ENCODE results near the gene JTB. TPM values are rescaled to one million over a fixed set of nuclear protein-coding genes. Genes with fewer than 3 reads are reported as not detected.

Gene JTB
- total RNA-seq, 2 donors from 2014 or later: 168 to 248 TPM

DNA sequence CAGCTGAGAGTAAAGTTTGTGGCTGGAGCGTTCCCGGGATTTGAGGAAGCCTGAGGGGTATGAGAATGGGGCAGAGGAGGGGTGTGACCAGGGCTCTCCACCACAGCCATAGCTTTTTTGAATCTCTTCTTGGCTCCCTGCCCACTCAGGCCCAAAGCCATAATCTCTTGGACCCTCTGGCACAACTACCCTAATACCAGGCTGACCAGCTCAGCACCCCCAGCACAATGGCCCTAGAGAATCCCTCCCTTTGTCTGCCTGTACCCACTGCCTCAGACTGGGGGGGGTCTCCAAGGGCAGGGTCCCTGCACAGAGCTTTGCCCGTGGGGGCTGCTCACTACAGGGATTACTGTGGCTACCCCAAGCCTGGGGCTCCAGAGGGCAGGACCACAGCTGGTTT is 38.5 kb downstream of the JTB start:
- Histone ChIP-seq H3K9me3 (no peaks in the 10 kb centered on the region), H3K4me3 (no peak overlapping the region), H3K36me3 (peaks cover 74% of the 10 kb centered on the region), H3K27me3 (no peaks in the 10 kb centered on the region), H3K27ac (no peak overlapping the region), H3K4me1 (peaks cover 0 to 10% of the 10 kb centered on the region in 2 donors)
- TF ChIP-seq, protein P1, sequence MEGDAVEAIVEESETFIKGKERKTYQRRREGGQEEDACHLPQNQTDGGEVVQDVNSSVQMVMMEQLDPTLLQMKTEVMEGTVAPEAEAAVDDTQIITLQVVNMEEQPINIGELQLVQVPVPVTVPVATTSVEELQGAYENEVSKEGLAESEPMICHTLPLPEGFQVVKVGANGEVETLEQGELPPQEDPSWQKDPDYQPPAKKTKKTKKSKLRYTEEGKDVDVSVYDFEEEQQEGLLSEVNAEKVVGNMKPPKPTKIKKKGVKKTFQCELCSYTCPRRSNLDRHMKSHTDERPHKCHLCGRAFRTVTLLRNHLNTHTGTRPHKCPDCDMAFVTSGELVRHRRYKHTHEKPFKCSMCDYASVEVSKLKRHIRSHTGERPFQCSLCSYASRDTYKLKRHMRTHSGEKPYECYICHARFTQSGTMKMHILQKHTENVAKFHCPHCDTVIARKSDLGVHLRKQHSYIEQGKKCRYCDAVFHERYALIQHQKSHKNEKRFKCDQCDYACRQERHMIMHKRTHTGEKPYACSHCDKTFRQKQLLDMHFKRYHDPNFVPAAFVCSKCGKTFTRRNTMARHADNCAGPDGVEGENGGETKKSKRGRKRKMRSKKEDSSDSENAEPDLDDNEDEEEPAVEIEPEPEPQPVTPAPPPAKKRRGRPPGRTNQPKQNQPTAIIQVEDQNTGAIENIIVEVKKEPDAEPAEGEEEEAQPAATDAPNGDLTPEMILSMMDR (IDR thresholded peaks at IDR 0.05): no peak
- DNase-seq (ENCODE audit: low spot score): no peak

DNA sequence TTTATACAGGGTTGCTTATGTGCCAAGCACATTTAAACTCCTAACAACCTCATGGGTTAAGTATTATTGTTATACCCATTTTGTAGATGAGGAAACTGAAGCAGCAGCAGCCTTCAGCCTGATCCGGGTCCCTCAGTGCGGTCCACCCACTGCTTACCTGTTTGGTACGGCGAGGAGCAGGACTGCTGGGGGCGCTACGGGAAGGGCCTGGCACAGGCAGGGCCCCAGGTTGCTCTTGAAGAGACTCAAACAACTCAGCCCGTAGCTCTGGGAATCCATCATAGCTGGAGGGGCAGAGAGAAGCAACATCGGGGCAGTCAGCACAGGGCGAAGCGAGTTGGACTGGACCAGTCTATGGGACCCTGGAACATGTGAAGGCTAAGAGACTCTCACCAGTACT is 40.1 kb downstream of the JTB start:
- Histone ChIP-seq H3K4me3 (no peak overlapping the region), H3K27me3 (no peaks in the 10 kb centered on the region), H3K9me3 (no peaks in the 10 kb centered on the region), H3K36me3 (peaks cover 82% of the 10 kb centered on the region), H3K27ac (no peak overlapping the region), H3K4me1 (no peaks in the 10 kb centered on the region)
- TF ChIP-seq, protein P1 (IDR thresholded peaks at IDR 0.05): no peak
- no peak for DNase-seq (ENCODE audit: low spot score)

DNA sequence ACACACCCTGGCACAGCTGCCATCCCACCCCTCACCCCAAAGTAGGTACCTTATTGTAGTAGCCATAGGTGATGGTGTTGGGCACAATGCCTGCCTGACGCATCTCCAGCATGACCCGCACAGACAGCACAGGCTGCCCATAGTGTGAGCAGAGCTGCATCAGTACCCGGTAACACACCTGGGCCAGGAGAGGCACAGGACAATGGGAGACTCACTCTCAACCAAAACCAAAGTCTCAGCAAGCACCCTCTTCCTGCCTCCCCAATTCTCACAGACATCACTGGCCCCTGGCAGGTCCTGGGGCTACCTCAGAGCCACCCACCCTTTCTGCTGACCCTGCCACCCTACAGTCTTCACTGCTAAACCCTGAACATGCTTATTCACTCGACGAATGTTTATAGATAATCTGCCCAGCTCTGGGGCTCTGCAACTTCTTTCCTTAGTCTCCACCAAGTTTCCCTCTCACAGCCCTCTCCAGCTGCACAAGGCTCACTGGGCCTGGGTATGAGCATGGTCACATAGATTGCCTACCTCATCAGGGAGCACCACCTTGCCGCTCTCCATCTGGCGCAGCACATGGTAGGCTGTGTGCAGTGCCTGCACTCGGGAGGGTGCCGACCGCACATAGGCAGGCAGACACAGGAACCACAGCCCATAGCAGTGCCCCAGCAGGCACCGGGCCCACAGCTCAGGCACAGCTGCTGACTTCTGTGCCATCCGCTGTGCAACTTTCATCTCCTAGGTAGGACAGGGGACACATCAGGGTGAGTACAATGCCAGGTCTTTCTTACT is 41.3 kb downstream of the JTB start:
- no peak for DNase-seq (ENCODE audit: low spot score)
- TF ChIP-seq, protein P1 (IDR thresholded peaks at IDR 0.05): no peak
- H3K4me1 ChIP-seq: no peaks in the 10 kb centered on the region

DNA sequence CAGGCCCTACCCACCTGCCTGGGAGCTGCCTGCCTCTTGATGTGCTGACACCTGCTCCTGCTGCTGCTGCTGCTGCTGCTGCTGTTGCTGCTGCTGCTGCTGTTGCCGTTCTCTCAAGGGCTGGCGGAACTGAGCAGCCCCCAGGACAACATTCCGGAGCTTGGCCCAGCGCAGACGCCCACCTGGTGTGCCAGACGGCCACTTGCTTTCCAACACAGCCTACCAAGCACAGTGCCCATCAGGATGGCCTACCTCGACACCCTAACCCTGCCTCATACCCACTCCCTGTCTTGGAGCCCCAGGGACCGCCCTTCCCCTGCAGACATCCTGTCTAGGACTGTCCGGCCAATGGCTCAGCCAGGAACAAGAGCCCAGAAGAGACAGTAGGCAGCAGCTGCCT is 42.7 kb downstream of the JTB start:
- Histone ChIP-seq H3K4me1 (no peaks in the 10 kb centered on the region), H3K36me3 (peaks cover 82% of the 10 kb centered on the region), H3K4me3 (no peak overlapping the region), H3K27ac (no peak overlapping the region), H3K9me3 (no peaks in the 10 kb centered on the region), H3K27me3 (no peaks in the 10 kb centered on the region)
- TF ChIP-seq, protein P1 (IDR thresholded peaks at IDR 0.05): no peak
- no peak for DNase-seq (ENCODE audit: low spot score)

More for the DNA sequence above, 41.3 kb downstream of the JTB start:
- no peaks in the 10 kb centered on the region for H3K9me3 ChIP-seq
- H3K27me3 ChIP-seq: no peaks in the 10 kb centered on the region
- no peak overlapping the region for H3K27ac ChIP-seq
- peaks cover 83% of the 10 kb centered on the region for H3K36me3 ChIP-seq
- H3K4me3 ChIP-seq: no peak overlapping the region

DNA sequence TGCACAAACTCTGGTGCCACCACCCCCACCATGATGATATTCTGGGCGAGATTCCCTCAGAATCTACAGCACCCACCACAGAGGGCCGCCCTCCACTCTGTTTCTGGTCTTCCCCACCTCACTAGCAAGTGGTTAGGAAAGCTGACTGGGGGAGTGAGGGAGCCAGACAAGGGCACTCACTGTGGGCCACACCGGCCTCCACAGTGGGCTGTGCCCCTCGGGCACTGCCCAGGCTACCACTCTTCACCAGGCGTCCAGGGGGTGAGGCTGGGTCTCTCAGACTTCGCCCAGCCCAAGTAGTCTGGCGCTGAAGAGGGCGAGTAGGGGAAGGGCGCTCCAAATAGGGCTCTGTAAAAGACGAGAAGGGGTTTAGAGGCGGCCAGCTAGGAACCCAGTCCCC is 43.5 kb downstream of the JTB start:
- no peaks in the 10 kb centered on the region for H3K27me3 ChIP-seq
- H3K36me3 ChIP-seq: peaks cover 82% of the 10 kb centered on the region
- no peak overlapping the region for H3K4me3 ChIP-seq
- TF ChIP-seq, protein P1 (IDR thresholded peaks at IDR 0.05): no peak
- H3K4me1 ChIP-seq: peaks cover 0 to 2% of the 10 kb centered on the region in 2 donors
- H3K27ac ChIP-seq: no peak overlapping the region
- H3K9me3 ChIP-seq: no peaks in the 10 kb centered on the region
- no peak for DNase-seq (ENCODE audit: low spot score)

DNA sequence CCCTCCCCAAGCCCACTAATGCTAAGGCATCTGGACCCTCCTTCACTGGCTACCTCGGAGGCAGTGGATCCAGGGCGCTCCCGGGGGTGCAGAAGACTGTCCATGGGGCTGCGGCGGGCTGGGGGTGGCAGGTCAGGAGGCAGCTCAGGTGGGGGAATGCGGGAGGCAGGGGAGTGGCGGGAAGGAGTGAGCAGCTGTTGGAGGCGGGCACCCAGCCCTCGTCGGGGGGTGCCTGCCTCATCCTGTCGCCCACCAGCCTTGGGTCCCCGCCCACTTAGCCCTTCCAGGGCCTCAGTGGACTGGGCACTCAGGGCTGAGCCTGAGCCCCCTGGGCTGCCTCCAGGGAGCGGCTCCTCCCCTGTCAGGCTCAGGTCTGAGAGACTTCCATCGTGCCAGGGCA is 44.0 kb downstream of the JTB start:
- Histone ChIP-seq H3K4me1 (peaks cover 0 to 8% of the 10 kb centered on the region in 2 donors), H3K9me3 (no peaks in the 10 kb centered on the region), H3K36me3 (peaks cover 77% of the 10 kb centered on the region), H3K27me3 (no peaks in the 10 kb centered on the region), H3K27ac (no peak overlapping the region), H3K4me3 (no peak overlapping the region)
- TF ChIP-seq, protein P1 (IDR thresholded peaks at IDR 0.05): no peak
- no peak for DNase-seq (ENCODE audit: low spot score)
